K562 (cell line): Measurements from ENCODE around the gene PDCD1. TPM values are rescaled to one million over a fixed set of nuclear protein-coding genes. Genes with fewer than 3 reads are reported as not detected.
A peak's percentile ranks its signal among the peaks of the same experiment; 100 is the strongest.
"Not testable (repeated sequence)": the region's sequence is repeated elsewhere in the genome, so short reads cannot be mapped to it uniquely, and the experiment has no call there.

ENCODE experiments used
- ATAC-seq: fragments of 200-7000 bp; cut with Tn5 transposase; 3 replicates; pipeline ENCODE4 v1.9.1; 2020; ENCODE audit warnings: moderate library complexity
- BruUV-seq: library from RNA; stranded (reverse); fragments of 400-500 nt; replicated peaks from 2 replicates; lab custom pipeline; 2021; lab: Mats Ljungman, UMichigan
- CTCF ChIA-PET: fragments of 300-600 bp; formaldehyde crosslinking; extraction: SDS; loops from one replicate; lab custom pipeline; 2021; ENCODE audit warnings: low intra/inter-chr PET ratio; lab: Yijun Ruan, JAX
- POLR2A ChIA-PET: fragments of 300-600, 350-650 bp; sonication (Branson Sonifier 250); formaldehyde crosslinking; extraction: SDS; loops from one replicate; lab custom pipeline; 2021; ENCODE audit warnings: antibody characterized with exemption, inconsistent platforms; lab: Yijun Ruan, JAX
- DNase-seq, 4 experiments: peaks; one replicate each; pipeline versions ENCODE4 v3.0.0 to v3.0.0-alpha.2; 2011 to 2018; ENCODE audit warnings: low spot score in 3 of 4, mixed read lengths in 3 of 4; ENCODE audit errors: extremely low read depth in 1 of 4
- FAIRE-seq: peaks from 2 replicates; lab custom pipeline; 2011; peaks lifted over from hg19 to GRCh38; lab: Jason Lieb, UNC
- H2AFZ ChIP-seq: 2 replicates; pipeline ENCODE4 v1.6.0; 2011; ENCODE audit warnings: low read depth, low read length, control low read depth, inconsistent platforms
- H3K27ac ChIP-seq: fragments of 200-600 bp; 3 replicates; pipeline ENCODE4 v1.8.0; 2011; ENCODE audit warnings: low read depth, mild to moderate bottlenecking, control low read depth, inconsistent platforms, low read length, moderate library complexity, mixed read lengths; ENCODE audit errors: extremely low read depth
- H3K27me3 ChIP-seq, 2 experiments: fragments of 300-600 bp in 1 of 2; 2 replicates in 1 of 2; 3 replicates in 1 of 2; pipeline versions ENCODE4 v1.6.0 to v1.8.0; 2011; ENCODE audit warnings: inconsistent platforms in 2 of 2, low read length in 2 of 2, mild to moderate bottlenecking in 1 of 2, mixed read lengths in 1 of 2, moderate library complexity in 1 of 2; ENCODE audit not compliant: control insufficient read depth in 2 of 2, insufficient read depth in 2 of 2
- H3K36me3 ChIP-seq: fragments of 300-600 bp; 3 replicates; pipeline ENCODE4 v1.8.0; 2011; ENCODE audit warnings: mild to moderate bottlenecking, low read length, inconsistent platforms; ENCODE audit not compliant: control insufficient read depth, insufficient read depth
- H3K4me1 ChIP-seq, 2 experiments: fragments of 200-600 bp in 1 of 2; replicated peaks in 1 of 2; 2 replicates in 1 of 2; 3 replicates in 1 of 2; pipeline versions ENCODE4 v1.5.1 to v1.8.0; 2011; ENCODE audit warnings: inconsistent platforms in 2 of 2, low read length in 2 of 2, mild to moderate bottlenecking in 1 of 2, mixed read lengths in 1 of 2, moderate library complexity in 1 of 2; ENCODE audit not compliant: control insufficient read depth in 2 of 2, insufficient read depth in 2 of 2
- H3K4me2 ChIP-seq: 2 replicates; pipeline ENCODE4 v1.6.1; 2011; ENCODE audit warnings: low read length, control low read depth, inconsistent platforms, mixed read lengths; ENCODE audit not compliant: insufficient read depth
- H3K4me3 ChIP-seq: fragments of 200-600 bp; sonication (generic), shearing (Covaris generic); 2 replicates; pipeline ENCODE4 v1.5.1; 2016; ENCODE audit warnings: control low read depth, inconsistent platforms
- H3K79me2 ChIP-seq: fragments of 200-600 bp; 3 replicates; pipeline ENCODE4 v1.8.0; 2011; ENCODE audit warnings: low read length, inconsistent platforms; ENCODE audit not compliant: control insufficient read depth, insufficient read depth
- H3K9ac ChIP-seq, 2 experiments: 2 replicates each; pipeline versions ENCODE4 v1.6.0 to v1.6.1; 2011; ENCODE audit warnings: low read depth in 2 of 2, low read length in 2 of 2, control low read depth in 1 of 2, inconsistent platforms in 1 of 2, mild to moderate bottlenecking in 1 of 2, mixed read lengths in 1 of 2; ENCODE audit not compliant: insufficient read depth in 1 of 2
- H3K9me1 ChIP-seq: one replicate; pipeline ENCODE4 v1.6.0; 2011; ENCODE audit warnings: inconsistent platforms, mild to moderate bottlenecking, low read length, moderate library complexity; ENCODE audit not compliant: control insufficient read depth, insufficient read depth
- H3K9me3 ChIP-seq: replicated peaks from 2 replicates; pipeline ENCODE4 v1.5.1; 2011; ENCODE audit warnings: low read depth, low read length, inconsistent platforms; ENCODE audit not compliant: control insufficient read depth, insufficient read depth
- H4K20me1 ChIP-seq: replicated peaks from 2 replicates; pipeline ENCODE4 v1.6.1; 2011; ENCODE audit warnings: low read length, inconsistent platforms, mixed read lengths; ENCODE audit not compliant: control insufficient read depth, insufficient read depth
- RNF219 ChIP-seq: fragments of 250-450 bp; sonication (Bioruptor Pico); IDR thresholded peaks from 2 replicates; pipeline ENCODE4 v1.5.0; 2022; ENCODE audit warnings: mild to moderate bottlenecking
- ZEB2 ChIP-seq: fragments of 450-650 bp; IDR thresholded peaks from 2 replicates; pipeline ENCODE4 v1.6.1; 2016
- WGBS: fragments of 100-300 bp; shearing (Covaris generic); methylation state at CpG from one replicate; pipeline ENCODE4 v1.1.6; 2016; ENCODE audit warnings: low coverage, mixed read lengths; ENCODE audit not compliant: insufficient coverage; ENCODE audit errors: missing lambda C conversion rate; 5-methylcytosine and 5-hydroxymethylcytosine counted together
- in situ Hi-C: fragments of 300-500 bp; cut with MboI; formaldehyde crosslinking; loops from 4 replicates; pipeline ENCODE4 v1.15.0; 2018; ENCODE audit warnings: inconsistent platforms, mixed read lengths
- intact Hi-C: fragments of 100-400 bp; cut with micrococcal nuclease; formaldehyde crosslinking; loops from 2 replicates; pipeline ENCODE4 v1.14.2; 2022
- polyA plus RNA-seq, 8 experiments: library from polyadenylated mRNA; depleted of rRNA in 4 of 8; stranded (reverse) in 5 of 8; unstranded in 3 of 8; fragments of >200 nt; fragmentation: Nextera tagmentation in 2 of 8; fragmentation: Illumina TruSeq in 1 of 8; extraction: Ambion mirVana in 2 of 8; extraction: Trizol in 1 of 8; gene quantifications; 2 replicates each; pipeline versions ENCODE4 v1.2.1 to v1.2.3, GENCODE V29; 2011 to 2014; ENCODE audit warnings: inconsistent platforms in 1 of 8, missing spikeins in 1 of 8
- total RNA-seq, 7 experiments: library from RNA; depleted of rRNA in 6 of 7; stranded (reverse); fragments of >200 nt in 6 of 7; fragmentation: Illumina TruSeq in 2 of 7; extraction: Trizol in 2 of 7; gene quantifications; 2 replicates each; pipeline versions ENCODE4 v1.2.1 to v1.2.3, GENCODE V29; 2011 to 2021; ENCODE audit warnings: low replicate concordance in 1 of 7

The PDCD1 gene
- total and polyA plus RNA-seq, 9 of the 15 experiments (the other 6 are each of a cell fraction or from before 2014, with no cell fraction given): 0.15 to 2.5 (median 1.0) TPM; not detected in 2

DNA sequence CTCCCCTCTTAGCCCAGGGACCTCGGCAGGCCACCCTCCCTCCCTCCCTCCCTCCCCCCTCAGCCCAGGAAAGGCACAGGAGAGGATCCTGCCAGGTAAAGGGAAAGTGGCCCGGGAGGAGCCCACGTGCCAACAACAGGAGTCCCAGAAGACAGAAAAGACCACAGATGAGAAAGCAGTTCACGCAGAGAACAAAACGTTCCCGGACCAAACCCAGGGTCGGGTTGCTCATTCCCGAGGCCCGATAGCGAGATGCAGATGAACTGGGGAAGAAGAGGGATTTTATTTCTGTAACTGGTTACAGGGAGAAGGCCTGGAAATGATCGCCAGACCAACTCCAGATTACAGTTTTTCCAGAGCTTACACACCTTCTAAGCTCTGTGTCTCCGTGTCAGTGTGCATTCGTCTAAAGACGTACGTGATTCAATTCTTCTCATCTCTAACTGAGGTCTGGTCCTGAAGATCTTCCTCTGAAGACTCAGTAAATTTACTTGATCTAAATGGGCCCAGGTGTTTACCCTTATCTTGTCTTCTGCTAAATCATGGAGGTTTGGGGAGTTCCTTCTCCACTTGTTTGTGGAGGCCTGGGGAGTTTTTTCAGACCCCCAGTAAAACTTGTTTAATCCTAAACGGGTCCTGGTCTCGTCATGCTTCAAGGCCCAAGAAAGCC is 50.5 kb downstream of the PDCD1 start:
- peak overlapping the region in 1 of 2 experiments; percentile 13; a peak in 1 of 4 replicates for H3K9ac ChIP-seq
- TF ChIP-seq ZEB2 (no peak), RNF219 (CRISPR knock-in tag) (no peak)
- TF ChIP-seq, all 486 proteins: peak for 0
- Histone ChIP-seq H3K4me1 (peaks cover 14 to 51% of the 10 kb centered on the region in 2 experiments), H2AFZ (no peak overlapping the region), H3K4me3 (no peak overlapping the region), H3K79me2 (peaks cover 3% of the 10 kb centered on the region; the same call in 1 of the 3 replicates), H3K9me1 (no peaks in the 10 kb centered on the region), H3K27me3 (no peaks in the 10 kb centered on the region), H3K9me3 (no peaks in the 10 kb centered on the region; the same call in 1 of the 2 replicates), H3K4me2 (no peak overlapping the region), H4K20me1 (no peaks in the 10 kb centered on the region), H3K27ac (peak overlapping the region; percentile 35; the same call in 1 of the 3 replicates), H3K36me3 (no peaks in the 10 kb centered on the region)
- in situ Hi-C loops (no loop called here), intact Hi-C loops (no loop called here)
- 55% methylated on average over 9 of the region's 17 CpGs for WGBS
- POLR2A ChIA-PET: interaction anchor here (0.7 kb wide), 1 partner anchor 45 kb away, joined by 3 read pairs; no protein-coding TSS in a partner anchor
- ATAC-seq (no peak; the same call in 2 of the 3 replicates), FAIRE-seq (no peak), DNase-seq (peak in 1 of 4 experiments; percentile 15)
- BruUV-seq: no TSS peak
- CTCF ChIA-PET: no interaction called here

DNA sequence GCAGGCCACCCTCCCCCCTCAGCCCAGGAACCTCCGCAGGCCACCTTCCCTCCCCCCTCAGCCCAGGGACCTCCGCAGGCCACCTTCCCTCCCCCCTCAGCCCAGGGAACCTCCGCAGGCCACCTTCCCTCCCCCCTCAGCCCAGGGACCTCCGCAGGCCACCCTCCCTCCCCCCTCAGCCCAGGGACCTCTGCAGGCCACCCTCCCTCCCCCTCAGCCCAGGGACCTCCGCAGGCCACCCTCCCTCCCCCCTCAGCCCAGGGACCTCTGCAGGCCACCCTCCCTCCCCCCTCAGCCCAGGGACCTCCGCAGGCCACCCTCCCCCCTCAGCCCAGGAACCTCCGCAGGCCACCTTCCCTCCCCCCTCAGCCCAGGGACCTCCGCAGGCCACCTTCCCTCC is 52.5 kb downstream of the PDCD1 start:
- H4K20me1 ChIP-seq, H3K9me3 ChIP-seq, intact Hi-C loops, H2AFZ ChIP-seq, in situ Hi-C loops, FAIRE-seq, H3K36me3 ChIP-seq, ATAC-seq, H3K9ac ChIP-seq, H3K9me1 ChIP-seq, BruUV-seq, POLR2A ChIA-PET, H3K79me2 ChIP-seq, H3K4me2 ChIP-seq, H3K27me3 ChIP-seq, H3K27ac ChIP-seq, CTCF ChIA-PET, H3K4me3 ChIP-seq: not testable (repeated sequence)
- peak in 1 of 4 experiments; percentile 84 for DNase-seq
- H3K4me1 ChIP-seq: peaks cover 20 to 59% of the 10 kb centered on the region in 2 experiments
- WGBS: no CpG with 5 or more reads among the region's 8 CpGs
